GM12878 (cell line): Measurements from ENCODE around the gene CTDP1. TPM values are rescaled to one million over a fixed set of nuclear protein-coding genes. Genes with fewer than 3 reads are reported as not detected.

Source experiments
- ATAC-seq: fragments of 200-7000 bp; cut with Tn5 transposase; 3 replicates; pipeline ENCODE4 v1.9.1; 2020; ENCODE audit warnings: mild to moderate bottlenecking, moderate library complexity
- BruUV-seq: library from RNA; stranded (reverse); fragments of 400-500 nt; replicated peaks from 2 replicates; lab custom pipeline; 2021; lab: Mats Ljungman, UMichigan
- CTCF ChIA-PET: fragments of 300-600 bp; sonication (Branson Sonifier 250); formaldehyde crosslinking; extraction: SDS; loops from one replicate; lab custom pipeline; 2021; ENCODE audit warnings: inconsistent platforms; lab: Yijun Ruan, JAX
- POLR2A ChIA-PET: fragments of 350-600 bp; formaldehyde crosslinking; extraction: SDS; loops from one replicate; lab custom pipeline; 2021; ENCODE audit warnings: inconsistent platforms; lab: Charles Lee
- RAD21 ChIA-PET: fragments of 300-600 bp; sonication (Branson Sonifier 250); formaldehyde crosslinking; loops from one replicate; lab custom pipeline; 2023; ENCODE audit warnings: antibody characterized with exemption; ENCODE audit not compliant: unreplicated experiment; lab: Charles Lee
- SMC1A ChIA-PET: fragments of 300-600 bp; sonication (Branson Sonifier 250); formaldehyde crosslinking; loops from one replicate; lab custom pipeline; 2023; ENCODE audit not compliant: unreplicated experiment, uncharacterized antibody; lab: Charles Lee
- DNase-seq: peaks from one replicate; pipeline ENCODE4 v3.0.0-alpha.2; 2011; ENCODE audit warnings: low read depth, low spot score
- FAIRE-seq: peaks from 3 replicates; lab custom pipeline; 2011; peaks lifted over from hg19 to GRCh38; lab: Jason Lieb, UNC
- H2AFZ ChIP-seq: 2 replicates; pipeline ENCODE4 v1.6.0; 2011; ENCODE audit warnings: low read depth, low read length, control low read depth; ENCODE audit not compliant: control insufficient read depth
- H3K27ac ChIP-seq: 2 replicates; pipeline ENCODE4 v1.5.1; 2011; ENCODE audit warnings: control low read depth; ENCODE audit not compliant: control insufficient read depth, insufficient read depth
- H3K27me3 ChIP-seq, 2 experiments: replicated peaks in 1 of 2; 2 replicates each; pipeline versions ENCODE4 v1.6.0 to v1.6.1; 2011; ENCODE audit warnings: low read length in 1 of 2; ENCODE audit not compliant: control insufficient read depth in 2 of 2, insufficient read depth in 2 of 2
- H3K36me3 ChIP-seq, 2 experiments: 2 replicates each; pipeline ENCODE4 v1.5.1; 2011; ENCODE audit warnings: low read length in 1 of 2; ENCODE audit not compliant: control insufficient read depth in 2 of 2, insufficient read depth in 2 of 2
- H3K4me1 ChIP-seq: 2 replicates; pipeline ENCODE4 v1.6.1; 2011; ENCODE audit warnings: mild to moderate bottlenecking, low read length, moderate library complexity, mixed read lengths; ENCODE audit not compliant: control insufficient read depth, insufficient read depth
- H3K4me2 ChIP-seq: 2 replicates; pipeline ENCODE4 v1.6.0; 2011; ENCODE audit warnings: control low read depth; ENCODE audit not compliant: control insufficient read depth, insufficient read depth
- H3K4me3 ChIP-seq: fragments of 200-600 bp; sonication (generic); 2 replicates; pipeline ENCODE4 v1.5.1; 2016
- H3K79me2 ChIP-seq: 2 replicates; pipeline ENCODE4 v1.6.0; 2011; ENCODE audit warnings: low read length; ENCODE audit not compliant: control insufficient read depth, insufficient read depth
- H3K9ac ChIP-seq: 2 replicates; pipeline ENCODE4 v1.8.0; 2011; ENCODE audit warnings: low read length, control low read depth, mixed read lengths; ENCODE audit not compliant: control insufficient read depth, insufficient read depth
- H3K9me3 ChIP-seq: replicated peaks from 3 replicates; pipeline ENCODE4 v1.5.1; 2011; ENCODE audit warnings: mild to moderate bottlenecking, low read length; ENCODE audit not compliant: control insufficient read depth, insufficient read depth
- H4K20me1 ChIP-seq: 2 replicates; pipeline ENCODE4 v1.6.0; 2011; ENCODE audit not compliant: control insufficient read depth, insufficient read depth
- BACH1 ChIP-seq: fragments of 450-650 bp; IDR thresholded peaks from 2 replicates; pipeline ENCODE4 v1.6.1; 2017; ENCODE audit warnings: mild to moderate bottlenecking, borderline replicate concordance
- BCL11A ChIP-seq: IDR thresholded peaks from 2 replicates; pipeline ENCODE4 v1.6.1; 2011; ENCODE audit warnings: low read depth, low read length
- BHLHE40 ChIP-seq, 2 experiments: fragments of 450-650 bp in 1 of 2; IDR thresholded peaks; 2 replicates each; pipeline ENCODE4 v1.6.1; 2011 to 2017; ENCODE audit warnings: low read depth in 2 of 2, borderline replicate concordance in 1 of 2, improper control_type of control experiment in 1 of 2, low read length in 1 of 2, mild to moderate bottlenecking in 1 of 2
- CBFB ChIP-seq: IDR thresholded peaks from 2 replicates; pipeline ENCODE4 v1.6.1; 2016; ENCODE audit warnings: antibody characterized with exemption, low read depth
- FOXM1 ChIP-seq: IDR thresholded peaks from 2 replicates; pipeline ENCODE4 v1.6.1; 2012; ENCODE audit warnings: low read depth, mild to moderate bottlenecking, inconsistent platforms, low read length, moderate library complexity
- HCFC1 ChIP-seq: fragments of 150-350 bp; IDR thresholded peaks from 2 replicates; pipeline ENCODE4 v1.6.1; 2014; ENCODE audit warnings: low read length
- HSF1 ChIP-seq: fragments of 150-350 bp; IDR thresholded peaks from 2 replicates; pipeline ENCODE4 v1.6.1; 2014; ENCODE audit warnings: mild to moderate bottlenecking, low read depth, low read length
- KDM1A ChIP-seq: fragments of 200-600 bp; sonication (generic); IDR thresholded peaks from 2 replicates; pipeline ENCODE4 v1.6.1; 2016; ENCODE audit warnings: borderline replicate concordance
- RAD21 ChIP-seq: IDR thresholded peaks from 2 replicates; pipeline ENCODE4 v1.6.1; 2011; ENCODE audit warnings: mild to moderate bottlenecking, low read depth, low read length, moderate library complexity; ENCODE audit not compliant: insufficient read depth
- RAD51 ChIP-seq: fragments of 450-650 bp; IDR thresholded peaks from 2 replicates; pipeline ENCODE4 v1.6.1; 2016; ENCODE audit warnings: moderate library complexity, mild to moderate bottlenecking, inconsistent platforms
- SMAD1 ChIP-seq: fragments of 450-650 bp; IDR thresholded peaks from 2 replicates; pipeline ENCODE4 v1.6.1; 2018; ENCODE audit warnings: mild to moderate bottlenecking, low read depth; ENCODE audit not compliant: partially characterized antibody
- TCF12 ChIP-seq: IDR thresholded peaks from 2 replicates; pipeline ENCODE4 v1.6.1; 2011; ENCODE audit warnings: low read depth, mild to moderate bottlenecking, low read length
- ZNF207 ChIP-seq: fragments of 450-650 bp; IDR thresholded peaks from 2 replicates; pipeline ENCODE4 v1.6.1; 2014; ENCODE audit warnings: antibody characterized with exemption, mild to moderate bottlenecking, borderline replicate concordance
- ZNF384 ChIP-seq: IDR thresholded peaks from 2 replicates; pipeline ENCODE4 v1.6.1; 2012; ENCODE audit warnings: low read depth, mild to moderate bottlenecking, low read length, improper control_type of control experiment, borderline replicate concordance
- ZNF622 ChIP-seq: fragments of 450-650 bp; IDR thresholded peaks from 2 replicates; pipeline ENCODE4 v1.6.1; 2017; ENCODE audit warnings: mild to moderate bottlenecking, inconsistent platforms
- WGBS: methylation state at CpG from one replicate; pipeline ENCODE4 v1.1.6; 2016; ENCODE audit warnings: low lambda C conversion rate; ENCODE audit not compliant: insufficient replicate concordance, insufficient coverage; ENCODE audit errors: missing lambda C conversion rate; 5-methylcytosine and 5-hydroxymethylcytosine counted together
- in situ Hi-C: fragments of 300-500 bp; cut with MboI; formaldehyde crosslinking; loops from 9 replicates; pipeline ENCODE4 v1.14.3; 2018; ENCODE audit warnings: mixed read lengths
- intact Hi-C: fragments of 100-400 bp; cut with micrococcal nuclease; formaldehyde crosslinking; loops from one replicate; pipeline ENCODE4 v1.14.2; 2022; ENCODE audit not compliant: unreplicated experiment
- polyA plus RNA-seq, 11 experiments: library from polyadenylated mRNA; depleted of rRNA in 4 of 11; unstranded in 6 of 11; stranded (reverse) in 5 of 11; fragments of >200 nt; fragmentation: Nextera tagmentation in 4 of 11; fragmentation: Illumina TruSeq in 1 of 11; extraction: Ambion mirVana in 4 of 11; extraction: Trizol in 1 of 11; gene quantifications; 1 replicate in 1 of 11; 2 replicates in 10 of 11; pipeline versions ENCODE4 v1.2.1 to v1.2.3, GENCODE V29; 2011 to 2016; ENCODE audit warnings: inconsistent platforms in 2 of 11, missing spikeins in 2 of 11, low read depth in 1 of 11
- total RNA-seq, 4 experiments: library from RNA; depleted of rRNA in 3 of 4; stranded (reverse); fragments of >200 nt in 3 of 4; fragmentation: Illumina TruSeq in 1 of 4; extraction: Trizol in 1 of 4; gene quantifications; 2 replicates each; pipeline versions ENCODE4 v1.2.1 to v1.2.3, GENCODE V29; 2013 to 2021

Gene CTDP1
- total and polyA plus RNA-seq, 10 of the 15 experiments (the other 5 are each of a cell fraction or from before 2014, with no cell fraction given) = 0.32 to 31.3 (median 8.8) TPM

GRCh38 chr18:79756143-79756500 lies 76.5 kb downstream of the CTDP1 start:
- Histone ChIP-seq H3K36me3 (peaks cover 10 to 12% of the 10 kb centered on the region in 2 experiments), H3K4me2 (no peak overlapping the region), H3K9me3 (no peaks in the 10 kb centered on the region), H2AFZ (no peak overlapping the region), H3K27ac (no peak overlapping the region), H3K27me3 (no peaks in the 10 kb centered on the region), H4K20me1 (no peaks in the 10 kb centered on the region), H3K79me2 (no peaks in the 10 kb centered on the region), H3K4me3 (no peak overlapping the region), H3K4me1 (no peaks in the 10 kb centered on the region), H3K9ac (no peak overlapping the region)
- WGBS = 96% methylated on average over 10 of the region's 10 CpGs
- ATAC-seq (no peak), FAIRE-seq (no peak), DNase-seq (no peak)
- ChIA-PET CTCF (no interaction called here), RAD21 (no interaction called here), POLR2A (no interaction called here), SMC1A (no interaction called here)
- intact Hi-C loops = no loop called here
- TF ChIP-seq CBFB (no peak), ZNF207 (no peak), BHLHE40 (IDR thresholded peaks at IDR 0.05; ENCODE audit: borderline replicate concordance in 1 of 2, low read depth in 2 of 2, low read length in 1 of 2) (no peak), FOXM1 (no peak), KDM1A (no peak), RAD21 (no peak), ZNF622 (no peak), ZNF384 (no peak), BACH1 (no peak), HCFC1 (no peak), BCL11A (no peak), TCF12 (no peak), SMAD1 (no peak), RAD51 (no peak), HSF1 (no peak)
- in situ Hi-C loops = no loop called here
- no TSS peak for BruUV-seq
